Right lobe of liver (tissue), 6 donors: Measurements from ENCODE around the gene COL4A6. TPM values are rescaled to one million over a fixed set of nuclear protein-coding genes. Genes with fewer than 3 reads are reported as not detected.

ENCODE experiments used
- ATAC-seq, 4 donors: fragments of 200-7000 bp; cut with Tn5 transposase; one replicate each; pipeline ENCODE4 v1.9.1; 2020; ENCODE audit warnings: mild to moderate bottlenecking in 4 of 4, moderate library complexity in 4 of 4
- DNase-seq, 3 donors: peaks; one replicate each; pipeline ENCODE4 v3.0.0-alpha.2; 2020
- H3K27ac ChIP-seq, 3 donors: fragments of 200-600 bp; one replicate each; pipeline ENCODE4 v1.8.0; 2022
- H3K27me3 ChIP-seq, 2 donors: fragments of 200-600 bp; one replicate each; pipeline ENCODE4 v1.8.0; 2022
- H3K36me3 ChIP-seq, 4 donors: fragments of 200-600 bp; sonication (generic) in 1 of 4; one replicate each; pipeline versions ENCODE4 v1.5.1 to v1.8.0; 2017 to 2022; ENCODE audit warnings: control low read depth in 1 of 4
- H3K4me1 ChIP-seq, 4 donors: fragments of 200-600 bp; sonication (generic) in 1 of 4; one replicate each; pipeline versions ENCODE4 v1.5.1 to v1.8.0; 2017 to 2022; ENCODE audit warnings: control low read depth in 1 of 4
- H3K4me3 ChIP-seq, 3 donors: fragments of 200-600 bp; one replicate each; pipeline ENCODE4 v1.8.0; 2022
- H3K9me3 ChIP-seq, 4 donors: fragments of 200-600 bp; sonication (generic) in 1 of 4; one replicate each; pipeline versions ENCODE4 v1.5.1 to v1.8.0; 2017 to 2022; ENCODE audit warnings: control low read depth in 1 of 4
- CTCF ChIP-seq, 4 donors: fragments of 200-600 bp in 3 of 4; fragments of 450-650 bp in 1 of 4; IDR thresholded peaks; one replicate each; pipeline versions ENCODE4 v1.5.1 to v1.8.0; 2016 to 2022; ENCODE audit warnings: antibody characterized with exemption in 4 of 4, mild to moderate bottlenecking in 2 of 4
- POLR2A ChIP-seq: fragments of 450-650 bp; IDR thresholded peaks from one replicate; pipeline ENCODE4 v1.6.1; 2017; ENCODE audit warnings: antibody characterized with exemption, mild to moderate bottlenecking
- WGBS: methylation state at CpG from one replicate; pipeline ENCODE4 v1.1.6; 2018; ENCODE audit warnings: low coverage, low lambda C conversion rate; ENCODE audit not compliant: insufficient coverage; ENCODE audit errors: missing lambda C conversion rate; 5-methylcytosine and 5-hydroxymethylcytosine counted together
- intact Hi-C, 2 donors: fragments of 100-400 bp; cut with DNase I; formaldehyde crosslinking; loops; one replicate each; pipeline versions ENCODE4 v1.11.2 to v1.14.1; 2022
- total RNA-seq, 6 experiments: library from RNA; depleted of rRNA in 2 of 6; stranded (reverse); fragments of >200 nt in 2 of 6; fragmentation: NEBNext Ultra II Directional in 3 of 6; extraction: Animal tissue kit (Norgen Biotek cat#: 25700) in 3 of 6; gene quantifications; one replicate each; pipeline versions ENCODE4 v1.1.0 to v1.2.4, GENCODE V29; 2016 to 2023
- donor health status: DM: no; HTN: yes; CAD: no.
- donor health status: DM: no; HTN: no; CAD: no.
- donor health status: DM: no; HTN: no; CAD: no.
- donor health status: DM: no; HTN: yes; CAD: no.
- donor health status: DM: no; HTN: yes; CAD: no.

Gene COL4A6
- total RNA-seq, 6 experiments from 2014 or later = 0.02 to 0.05 TPM; not detected in 4

GRCh38 chrX:108211301-108211700 lies 226.9 kb downstream of the COL4A6 start:
- Histone ChIP-seq H3K27me3 (peaks cover 0 to 6% of the 10 kb centered on the region in 2 donors), H3K27ac (no peak overlapping the region), H3K4me3 (no peak overlapping the region), H3K36me3 (no peaks in the 10 kb centered on the region), H3K4me1 (no peaks in the 10 kb centered on the region), H3K9me3 (no peaks in the 10 kb centered on the region)
- no peak for ATAC-seq
- 80% methylated on average over 1 of the region's 1 CpG for WGBS
- TF ChIP-seq CTCF (IDR thresholded peaks at IDR 0.05) (no peak), POLR2A (no peak)
- intact Hi-C loops = no loop called here
- no peak for DNase-seq

- no peaks in the 10 kb centered on the region for H3K9me3 ChIP-seq
- intact Hi-C loops = no loop called here
- ATAC-seq = no peak
Measured at GRCh38 chrX:108209006-108209554, 229.1 kb downstream of the COL4A6 start.

GRCh38 chrX:108203540-108203939 lies 234.7 kb downstream of the COL4A6 start:
- H3K4me1 ChIP-seq = no peaks in the 10 kb centered on the region
- H3K27ac ChIP-seq = no peak overlapping the region
- 51% methylated on average over 3 of the region's 3 CpGs for whole genome bisulfite sequencing
- TF ChIP-seq POLR2A (no peak), CTCF (IDR thresholded peaks at IDR 0.05) (no peak)
- intact Hi-C loops = no loop called here
- no peaks in the 10 kb centered on the region for H3K36me3 ChIP-seq
- no peaks in the 10 kb centered on the region for H3K9me3 ChIP-seq
- H3K4me3 ChIP-seq = no peak overlapping the region
- no peaks in the 10 kb centered on the region for H3K27me3 ChIP-seq
- ATAC-seq (no peak), DNase-seq (no peak)

More at GRCh38 chrX:108209006-108209554, 229.1 kb downstream of the COL4A6 start:
- DNase-seq = no peak
- H3K36me3 ChIP-seq = no peaks in the 10 kb centered on the region
- H3K4me1 ChIP-seq = no peaks in the 10 kb centered on the region
- no peak overlapping the region for H3K4me3 ChIP-seq
- 72% methylated on average over 3 of the region's 3 CpGs for WGBS
- H3K27me3 ChIP-seq = no peaks in the 10 kb centered on the region
- H3K27ac ChIP-seq = no peak overlapping the region
- TF ChIP-seq POLR2A (no peak), CTCF (IDR thresholded peaks at IDR 0.05) (no peak)

- no peaks in the 10 kb centered on the region for H3K9me3 ChIP-seq
- intact Hi-C loops = no loop called here
- no peaks in the 10 kb centered on the region for H3K4me1 ChIP-seq
- DNase-seq (no peak), ATAC-seq (peak; percentile 46 to 69 (median 56))
- H3K4me3 ChIP-seq = no peak overlapping the region
- H3K27me3 ChIP-seq = no peaks in the 10 kb centered on the region
- TF ChIP-seq CTCF (IDR thresholded peaks at IDR 0.05) (peak; percentile 38 to 61 (median 44)), POLR2A (no peak)
- no peak overlapping the region for H3K27ac ChIP-seq
- H3K36me3 ChIP-seq = no peaks in the 10 kb centered on the region
- WGBS = 5% methylated on average over 4 of the region's 4 CpGs
Measured at GRCh38 chrX:108199691-108200090, 238.5 kb downstream of the COL4A6 start.

GRCh38 chrX:108199041-108199440 lies 239.2 kb downstream of the COL4A6 start:
- Histone ChIP-seq H3K27me3 (no peaks in the 10 kb centered on the region), H3K36me3 (no peaks in the 10 kb centered on the region), H3K4me1 (no peaks in the 10 kb centered on the region), H3K27ac (no peak overlapping the region), H3K9me3 (no peaks in the 10 kb centered on the region), H3K4me3 (no peak overlapping the region)
- DNase-seq = no peak
- intact Hi-C loops = no loop called here
- ATAC-seq = no peak
- WGBS = 17% methylated on average over 2 of the region's 2 CpGs
- TF ChIP-seq CTCF (IDR thresholded peaks at IDR 0.05) (no peak), POLR2A (no peak)
